ENCODE data around the gene RNASE12.

- TF ChIP-seq CTCF (conservative IDR thresholded peaks at IDR 0.05) (no peak), ZFX (IDR thresholded peaks at IDR 0.05) (no peak)
Observed at GRCh38 chr14:20601522-20601921, 10.3 kb upstream of the RNASE12 start.
